Activated CD8-positive, alpha-beta memory T cell treated with anti-CD3 and anti-CD28 coated beads, Interleukin-2, amount 50 U/mL, for 48 hours (primary cell): Measurements from ENCODE around the gene SNCG.
A peak's percentile ranks its signal among the peaks of the same experiment; 100 is the strongest.
"Not testable (repeated sequence)": the region's sequence is repeated elsewhere in the genome, so short reads cannot be mapped to it uniquely, and the experiment has no call there.

Source experiments
- DNase-seq: peaks from one replicate; pipeline ENCODE4 v3.0.0-alpha.2; 2020

SNCG gene

GRCh38 chr10:86958116-86958900, at the start of gene SNCG:
Gene SNCG, plus strand, starts transcription at chr10:86958599. Its CDS starts 99 bp downstream, at chr10:86958698.
- no peak for DNase-seq

GRCh38 chr10:86914734-86915133, 43.7 kb upstream of the SNCG start:
- no peak for DNase-seq

- DNase-seq = no peak
These were observed 40.4 kb upstream of the SNCG start for GRCh38 chr10:86918022-86918471.

- no peak for DNase-seq
These were observed 35.8 kb upstream of the SNCG start for GRCh38 chr10:86922553-86922961.

- DNase-seq = no peak
These were observed 28.7 kb upstream of the SNCG start for GRCh38 chr10:86929468-86930380.

GRCh38 chr10:86931872-86932271, 26.5 kb upstream of the SNCG start:
- no peak for DNase-seq

GRCh38 chr10:86932674-86933073, 25.7 kb upstream of the SNCG start:
- no peak for DNase-seq

- DNase-seq = not testable (repeated sequence)
These were observed 24.2 kb upstream of the SNCG start for GRCh38 chr10:86934162-86934711.

GRCh38 chr10:86936661-86937501, 21.5 kb upstream of the SNCG start:
- DNase-seq = no peak

GRCh38 chr10:86937502-86938154, 20.8 kb upstream of the SNCG start:
- no peak for DNase-seq

- peak; percentile 53 for DNase-seq
These were observed 20.1 kb upstream of the SNCG start for GRCh38 chr10:86938260-86938659.

- DNase-seq = not testable (repeated sequence)
These were observed 18.3 kb upstream of the SNCG start for GRCh38 chr10:86940076-86940475.

GRCh38 chr10:86940677-86941076, 17.7 kb upstream of the SNCG start:
- no peak for DNase-seq

- no peak for DNase-seq
These were observed 17.0 kb upstream of the SNCG start for GRCh38 chr10:86941426-86941825.

GRCh38 chr10:86941991-86942421, 16.4 kb upstream of the SNCG start:
- no peak for DNase-seq

- no peak for DNase-seq
These were observed 15.7 kb upstream of the SNCG start for GRCh38 chr10:86942441-86943315.

GRCh38 chr10:86943316-86944030, 14.9 kb upstream of the SNCG start:
- no peak for DNase-seq

GRCh38 chr10:86944031-86944419, 14.4 kb upstream of the SNCG start:
- no peak for DNase-seq

GRCh38 chr10:86944471-86944870, 13.9 kb upstream of the SNCG start:
- DNase-seq = peak; percentile 37

- peak; percentile 46 for DNase-seq
These were observed 13.5 kb upstream of the SNCG start for GRCh38 chr10:86944907-86945306.
